GM12865 (cell line): ENCODE data around the gene ZFPM1.

ENCODE experiments used
- DNase-seq: peaks from one replicate; pipeline ENCODE4 v3.0.0; 2010; ENCODE audit warnings: low read depth
- H3K4me3 ChIP-seq: 2 replicates; pipeline ENCODE4 v1.5.1; 2011; ENCODE audit warnings: mild to moderate bottlenecking, low read depth, low read length, control low read depth
- CTCF ChIP-seq: IDR thresholded peaks from 2 replicates; pipeline ENCODE4 v1.5.1; 2011; ENCODE audit warnings: low read length, control low read depth, low read depth, inconsistent platforms; ENCODE audit not compliant: insufficient read depth; ENCODE audit errors: missing control alignments

ZFPM1 gene

DNA sequence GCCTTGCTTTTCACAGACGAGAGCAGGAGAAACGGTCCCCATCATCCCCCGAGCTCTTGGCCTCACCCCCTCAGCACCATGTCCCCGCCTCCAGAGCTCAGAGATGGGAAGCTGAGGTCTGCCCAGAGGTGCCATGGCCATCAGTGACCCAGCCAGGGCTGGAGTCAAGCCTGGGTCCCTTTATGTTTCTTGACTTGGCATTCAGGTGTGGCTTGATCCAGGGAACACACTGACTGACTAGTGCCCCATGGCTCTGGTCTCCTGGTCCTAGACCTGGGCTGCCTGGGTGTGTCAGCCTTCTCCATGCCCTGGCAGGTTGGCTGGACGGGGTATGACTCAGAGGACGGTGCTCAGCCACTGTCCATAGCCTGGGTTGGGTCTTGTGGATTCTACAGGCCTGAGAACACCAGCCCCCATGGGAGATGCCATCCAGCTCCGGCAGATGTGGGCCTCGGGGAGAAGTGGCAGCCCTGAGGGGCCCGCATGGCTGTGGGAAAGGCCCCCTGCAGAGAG is 54.2 kb downstream of the ZFPM1 start:
- no peak for DNase-seq
- TF ChIP-seq CTCF = no peak
- no peak overlapping the region for H3K4me3 ChIP-seq

DNA sequence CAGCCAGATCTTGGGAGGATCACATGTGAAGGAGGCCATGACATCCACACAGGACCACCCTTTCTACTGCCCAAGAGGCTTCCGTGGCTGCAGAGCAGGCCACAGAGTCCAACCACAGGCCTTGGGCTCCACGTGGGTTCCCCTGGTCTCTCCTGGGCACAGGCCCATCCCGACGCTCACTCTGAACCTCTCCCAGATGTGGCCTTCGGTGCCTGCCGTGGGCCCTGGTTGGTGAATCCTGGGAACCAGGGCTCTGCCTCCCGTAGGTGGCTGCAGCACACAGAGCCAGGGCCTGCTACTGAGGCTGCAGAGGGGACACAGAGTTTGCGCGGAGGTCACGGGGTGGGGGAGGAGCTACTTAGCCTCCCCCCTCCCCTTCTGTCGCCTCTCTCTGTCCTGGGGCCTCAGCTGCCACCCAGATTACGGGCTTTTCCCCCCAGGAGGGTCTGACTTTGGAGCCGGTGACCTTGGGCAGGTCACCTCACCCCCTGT is 55.3 kb downstream of the ZFPM1 start:
- H3K4me3 ChIP-seq = no peak overlapping the region
- no peak for DNase-seq
- no peak for TF ChIP-seq CTCF

DNA sequence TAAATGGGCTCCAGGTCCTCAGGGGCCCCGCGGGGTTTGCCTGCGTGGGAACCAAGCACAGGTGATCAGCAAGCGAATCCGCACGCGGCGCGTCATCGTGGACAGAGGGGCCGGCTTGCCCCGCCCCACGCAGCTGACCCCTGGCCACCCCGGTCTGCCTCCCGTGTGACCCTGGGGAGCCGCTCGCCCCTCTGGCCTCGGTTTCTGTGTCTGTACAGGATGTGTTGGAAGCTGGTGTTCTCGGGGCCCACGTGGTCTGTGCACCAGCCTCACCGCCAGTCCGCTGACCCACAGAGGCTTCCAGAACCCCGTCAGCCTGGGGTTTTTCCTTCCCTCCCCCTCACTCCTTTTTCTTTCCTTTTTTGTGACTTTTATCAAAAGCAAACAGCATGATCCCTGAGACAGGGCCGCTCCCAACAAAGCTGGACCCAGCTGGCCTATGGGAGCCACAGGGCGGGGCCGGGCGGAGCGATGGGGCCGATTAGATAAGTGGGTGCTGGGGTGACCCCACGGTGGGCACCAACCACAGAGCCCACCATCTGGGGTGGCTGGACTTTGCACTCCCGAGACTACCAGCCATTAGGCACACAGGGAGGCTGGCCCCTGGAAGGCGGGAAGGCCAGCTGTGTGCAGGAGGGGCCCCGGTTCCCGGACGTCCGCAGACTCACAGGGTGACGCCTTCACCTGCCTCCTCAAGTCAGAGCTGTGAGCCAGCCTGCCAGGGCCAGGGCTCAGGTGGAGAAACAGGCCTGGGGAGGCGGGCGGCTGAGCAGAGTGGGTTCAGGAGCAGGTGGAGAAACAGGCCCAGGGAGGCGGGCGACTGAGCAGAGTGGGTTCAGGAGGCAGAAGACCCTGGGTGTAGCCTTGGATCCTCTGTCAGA is 56.0 kb downstream of the ZFPM1 start:
- no peak overlapping the region for H3K4me3 ChIP-seq
- TF ChIP-seq CTCF = no peak
- DNase-seq = no peak

- TF ChIP-seq CTCF = no peak
- no peak for DNase-seq
- H3K4me3 ChIP-seq = no peak overlapping the region
Observed at GRCh38 chr16:88509749-88510069, 56.6 kb downstream of the ZFPM1 start.

DNA sequence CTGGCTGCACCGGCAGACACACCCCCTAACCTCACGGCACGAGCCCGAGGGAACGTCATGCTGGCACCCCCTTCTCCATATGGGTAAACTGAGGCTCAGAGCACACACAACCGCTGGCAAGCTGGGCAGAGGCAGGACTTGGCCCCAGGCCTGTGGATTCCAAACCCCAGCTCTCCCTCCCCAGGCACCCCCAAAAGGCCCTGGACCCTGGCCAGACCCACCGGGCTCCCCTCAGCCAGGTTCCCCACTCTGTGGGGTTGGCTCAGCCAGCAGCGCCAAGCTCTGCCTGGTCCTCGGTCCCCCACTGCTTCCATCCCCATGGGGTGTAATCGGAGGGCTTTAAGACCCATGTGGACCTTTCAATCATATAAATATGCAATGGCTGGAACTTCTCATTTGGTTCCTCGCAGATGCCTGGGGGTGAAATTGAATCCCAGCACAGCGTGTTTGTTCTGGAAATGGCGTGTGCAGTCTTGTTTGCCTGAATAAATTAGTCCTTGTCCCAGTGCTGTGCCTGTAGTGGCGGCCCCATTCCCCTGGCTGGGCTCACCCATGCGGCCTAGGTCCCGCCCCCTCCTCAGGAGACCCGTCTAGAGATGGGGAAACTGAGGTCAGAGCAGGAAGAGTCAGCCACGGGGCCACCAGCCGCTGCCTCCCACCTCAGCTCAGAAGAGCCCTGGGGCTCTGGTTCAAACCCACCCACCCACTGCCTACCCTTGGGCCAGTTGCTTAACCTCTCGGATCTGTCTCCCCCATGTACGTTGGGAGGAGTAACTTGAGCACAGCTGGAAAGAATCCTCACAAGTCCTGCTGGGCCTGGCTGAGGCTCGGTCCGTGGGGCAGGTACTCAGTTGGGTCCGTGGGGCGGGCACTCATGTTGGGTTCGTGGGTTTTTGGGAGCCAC is 57.3 kb downstream of the ZFPM1 start:
- H3K4me3 ChIP-seq = no peak overlapping the region
- no peak for TF ChIP-seq CTCF

GRCh38 chr16:88511060-88511459 is 58.0 kb downstream of the ZFPM1 start:
- TF ChIP-seq CTCF = no peak
- DNase-seq = no peak
- no peak overlapping the region for H3K4me3 ChIP-seq

More for the DNA sequence above, 57.3 kb downstream of the ZFPM1 start:
- no peak for DNase-seq
